ENCODE results near the gene C5AR2.
"Not testable (repeated sequence)": the region's sequence is repeated elsewhere in the genome, so short reads cannot be mapped to it uniquely, and the experiment has no call there.

The C5AR2 gene

DNA sequence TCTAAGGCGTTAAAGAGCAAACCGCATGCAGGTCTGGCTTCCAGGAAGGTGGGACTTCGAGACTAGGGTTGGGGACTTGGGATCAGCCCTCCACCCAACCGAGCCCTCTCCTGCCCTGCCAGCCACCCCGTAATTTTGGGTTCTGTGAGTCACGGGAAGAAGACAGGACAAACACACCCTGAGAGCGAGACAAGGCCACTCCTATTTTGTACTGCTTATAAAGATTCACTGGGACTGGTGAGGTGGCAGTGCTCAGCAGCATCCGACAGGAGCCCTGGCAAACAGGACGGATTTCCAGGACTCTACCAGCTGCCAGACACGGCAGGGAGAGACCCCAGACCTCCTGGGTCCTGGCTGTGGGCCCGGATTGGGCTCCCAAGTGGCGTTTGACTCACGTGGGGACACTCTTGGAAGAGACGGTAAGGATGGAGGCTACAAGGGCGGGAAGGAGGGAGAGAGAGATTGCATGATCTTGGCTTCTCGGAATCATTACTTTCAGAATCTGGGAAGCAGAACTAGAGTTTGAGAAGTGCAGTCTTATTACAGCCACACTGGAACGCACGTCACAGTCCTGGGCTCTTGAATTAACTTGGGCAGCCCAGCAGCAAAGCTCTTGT lies at the start of gene C5AR2:
Gene C5AR2 (plus strand): TSS at position 245 of the 617 bp plus-strand sequence. CDS start 8,625 bp downstream, outside the sequence.
- no peak for DNase-seq (ENCODE audit: extremely low read depth in 1 of 2, low read depth in 1 of 2)

DNA sequence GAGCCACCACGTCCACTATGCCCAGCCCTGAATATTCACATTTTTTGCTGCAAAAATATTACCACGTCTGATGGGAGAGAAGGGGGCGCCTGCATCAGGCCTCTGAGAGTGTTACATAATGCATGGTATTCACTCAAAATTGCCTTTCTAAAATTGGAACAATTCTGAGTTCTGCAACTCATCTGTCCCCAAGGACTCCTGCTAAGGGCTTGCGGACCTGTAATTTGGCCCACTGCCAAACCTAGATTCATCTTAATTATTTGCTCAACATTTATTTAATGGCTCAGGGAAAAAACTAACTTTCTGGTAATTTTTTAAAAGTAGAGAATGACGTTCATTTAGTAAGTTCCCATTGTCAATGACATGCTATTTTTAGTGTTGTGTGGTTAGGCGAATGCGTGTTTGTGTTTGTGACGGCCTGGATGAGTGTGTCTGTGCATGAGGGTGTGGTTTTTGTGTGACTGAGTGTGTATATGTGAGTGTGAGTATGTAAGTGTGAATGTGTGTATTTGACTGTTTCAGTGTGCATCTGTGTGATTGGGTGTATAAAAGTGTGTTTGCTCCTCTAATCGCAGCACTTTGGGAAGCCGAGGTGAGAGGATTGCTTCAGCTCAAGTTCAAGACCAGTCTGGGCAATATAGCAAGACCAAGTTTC lies 48.4 kb upstream of the C5AR2 start:
- DNase-seq (ENCODE audit: extremely low read depth in 1 of 2, low read depth in 1 of 2): no peak

DNA sequence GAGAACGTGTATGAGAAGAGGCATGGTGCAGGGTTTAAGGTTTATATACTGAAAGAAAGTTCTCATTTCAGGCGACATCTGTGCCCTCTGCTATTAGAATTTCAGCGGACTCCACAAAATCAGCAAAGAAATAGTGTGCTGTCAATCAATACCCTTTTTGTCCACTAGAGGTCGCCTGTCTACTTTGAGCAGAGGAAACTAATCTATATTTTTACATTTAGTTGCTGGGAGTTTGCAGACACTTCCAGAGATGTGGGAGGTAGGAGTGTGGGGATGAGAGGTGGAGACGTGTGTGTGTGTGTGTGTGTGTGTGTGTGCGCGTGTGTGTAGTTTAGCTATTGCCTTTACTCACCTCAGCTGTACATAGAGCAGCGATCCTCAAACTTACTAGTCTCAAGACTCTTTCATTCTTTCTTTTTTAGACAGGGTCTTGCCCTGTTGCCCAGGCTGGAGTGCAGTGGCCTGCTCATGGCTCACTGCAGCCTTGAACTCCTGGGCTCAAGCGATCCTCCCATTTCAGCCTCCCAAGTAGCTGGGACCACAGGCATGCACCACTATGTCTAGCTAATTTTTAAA lies 47.6 kb upstream of the C5AR2 start:
- no peak for DNase-seq (ENCODE audit: extremely low read depth in 1 of 2, low read depth in 1 of 2)

DNA sequence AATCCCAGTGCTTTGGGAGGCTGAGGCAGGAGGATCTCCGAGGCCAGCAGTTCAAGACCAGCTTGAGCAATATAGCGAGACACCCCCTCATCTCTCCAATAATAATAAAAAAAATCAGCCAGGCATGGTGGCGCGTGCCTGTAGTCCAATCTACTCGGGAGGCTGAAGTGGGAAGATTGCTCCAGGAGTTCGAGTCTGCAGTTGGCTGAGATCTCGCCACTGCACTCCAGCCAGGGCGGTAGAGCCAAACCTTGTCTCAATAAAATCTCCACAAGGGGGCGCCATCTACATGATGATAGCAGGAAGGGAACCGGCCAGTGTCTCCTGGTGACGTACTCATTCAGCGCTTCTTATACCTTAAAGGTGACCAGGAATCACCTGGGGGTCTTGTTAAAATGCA lies 35.9 kb upstream of the C5AR2 start:
- DNase-seq (ENCODE audit: extremely low read depth in 1 of 2, low read depth in 1 of 2): peak; percentile 52

DNA sequence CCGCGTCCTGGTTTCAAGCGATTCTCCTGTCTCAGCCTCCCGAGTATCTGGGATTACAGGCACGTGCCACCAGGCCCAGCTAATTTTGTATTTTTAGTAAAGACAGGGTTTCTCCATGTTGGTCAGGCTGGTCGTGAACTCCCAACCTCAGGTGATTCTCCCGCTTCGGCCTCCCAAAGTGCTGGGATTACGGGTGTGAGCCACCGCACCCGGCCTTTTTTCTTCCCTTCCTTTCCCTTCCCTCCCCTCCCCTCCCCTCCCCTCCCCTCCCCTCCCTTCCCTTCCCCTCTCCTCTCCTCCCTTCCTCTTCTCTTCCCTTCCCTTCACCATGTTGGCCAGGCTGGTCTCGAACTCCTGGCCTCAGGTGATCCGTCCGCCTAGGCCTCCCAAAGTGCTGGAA lies 31.1 kb upstream of the C5AR2 start:
- not testable (repeated sequence) for DNase-seq (ENCODE audit: extremely low read depth in 1 of 2, low read depth in 1 of 2)

DNA sequence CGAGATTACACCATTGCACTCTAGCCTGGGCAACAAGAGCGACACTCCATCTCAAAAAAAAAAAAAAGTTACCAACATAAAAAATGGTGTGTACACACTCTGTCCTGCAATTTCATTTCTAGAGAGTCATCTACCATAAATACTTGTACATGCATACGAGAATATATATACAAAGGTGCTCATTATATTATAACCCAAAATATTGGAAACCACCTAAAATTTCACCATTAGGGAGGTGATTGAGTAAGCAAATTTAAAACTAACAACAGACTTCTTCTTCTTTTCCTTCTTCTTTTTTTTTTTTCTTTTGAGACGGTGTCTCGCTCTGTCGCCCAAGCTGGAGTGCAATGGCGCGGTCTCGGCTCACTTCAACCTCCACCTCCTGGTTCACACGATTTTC lies 29.7 kb upstream of the C5AR2 start:
- no peak for DNase-seq (ENCODE audit: extremely low read depth in 1 of 2, low read depth in 1 of 2)

DNA sequence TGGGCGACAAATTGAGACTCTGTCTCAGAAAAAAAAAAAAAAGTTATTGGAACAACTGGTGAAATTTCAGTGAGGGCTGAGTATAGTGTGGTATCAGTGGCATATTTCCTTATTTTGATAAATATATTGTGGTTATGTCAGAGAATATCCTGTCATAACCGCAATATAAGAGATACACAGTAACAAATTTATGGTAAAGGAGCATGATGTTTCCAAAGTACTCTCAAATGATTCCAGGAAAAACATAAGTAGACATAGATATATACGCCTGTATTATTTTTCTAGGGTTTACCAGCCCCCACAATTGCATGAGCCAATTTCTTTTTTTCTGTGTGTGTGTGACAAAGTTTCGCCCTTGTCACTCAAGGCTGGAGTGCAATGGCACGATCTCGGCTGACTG lies 28.0 kb upstream of the C5AR2 start:
- no peak for DNase-seq (ENCODE audit: extremely low read depth in 1 of 2, low read depth in 1 of 2)

DNA sequence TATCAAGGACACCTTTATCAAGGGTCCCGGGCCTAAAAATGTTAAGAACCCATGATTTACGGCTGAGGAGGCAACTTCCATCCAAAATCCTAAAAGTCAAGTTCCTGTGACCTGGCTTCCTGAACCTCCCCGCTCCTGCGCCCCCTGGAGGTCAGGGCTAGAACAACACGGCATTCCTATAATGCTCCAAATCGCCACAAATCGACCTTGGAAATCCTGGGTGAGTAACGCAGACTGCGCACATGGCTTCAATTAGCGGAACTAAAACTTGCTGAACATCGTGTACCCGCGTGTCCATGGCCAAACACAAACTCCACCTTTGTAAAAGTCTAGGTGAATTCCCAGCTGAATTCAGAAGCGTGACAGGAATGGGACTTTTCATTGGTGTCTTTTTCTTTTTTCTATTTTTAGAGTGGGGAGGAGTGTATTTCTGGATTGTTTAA lies 26.6 kb upstream of the C5AR2 start:
- peak in 1 of 2 donors; percentile 45 for DNase-seq (ENCODE audit: extremely low read depth in 1 of 2, low read depth in 1 of 2)

DNA sequence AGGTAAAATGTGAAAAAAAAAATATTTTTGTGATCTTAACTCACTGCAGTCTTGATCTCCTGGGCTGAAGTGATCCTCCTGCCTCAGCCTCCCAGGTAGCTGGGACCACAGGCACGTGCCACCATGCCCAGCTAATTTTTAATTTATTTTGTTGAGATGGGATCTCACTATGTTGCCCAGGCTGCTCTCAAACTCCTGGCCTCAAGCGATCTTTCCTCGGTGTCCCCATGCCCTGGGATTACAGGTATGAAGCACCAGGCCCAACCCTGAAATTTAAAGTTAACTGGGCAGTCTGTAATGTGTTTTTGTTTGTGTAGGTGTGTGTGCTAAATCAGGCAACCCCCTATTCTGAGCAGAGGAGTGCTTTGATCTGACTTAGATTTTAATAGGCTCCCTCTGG lies 25.7 kb upstream of the C5AR2 start:
- DNase-seq (ENCODE audit: extremely low read depth in 1 of 2, low read depth in 1 of 2): no peak

DNA sequence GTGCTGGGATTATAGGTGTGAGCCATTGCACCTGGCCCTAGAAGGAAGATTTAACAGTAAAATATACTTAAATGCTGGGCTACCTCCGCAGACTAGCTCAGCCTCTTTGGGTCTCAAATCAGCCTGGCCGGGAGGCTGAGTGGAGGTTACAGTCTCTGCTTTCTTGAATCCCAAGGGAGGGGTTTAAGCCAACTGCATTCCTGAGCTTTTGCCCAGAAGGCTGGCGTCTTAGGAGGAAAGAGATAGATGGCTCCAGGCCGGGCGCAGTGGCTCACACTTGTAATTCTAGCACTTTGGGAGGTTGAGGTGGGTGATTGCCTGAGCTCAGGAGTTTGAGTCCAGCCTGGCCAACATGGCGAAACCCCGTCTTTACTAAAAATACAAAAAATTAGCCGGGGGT lies 22.9 kb upstream of the C5AR2 start:
- DNase-seq (ENCODE audit: extremely low read depth in 1 of 2, low read depth in 1 of 2): no peak

DNA sequence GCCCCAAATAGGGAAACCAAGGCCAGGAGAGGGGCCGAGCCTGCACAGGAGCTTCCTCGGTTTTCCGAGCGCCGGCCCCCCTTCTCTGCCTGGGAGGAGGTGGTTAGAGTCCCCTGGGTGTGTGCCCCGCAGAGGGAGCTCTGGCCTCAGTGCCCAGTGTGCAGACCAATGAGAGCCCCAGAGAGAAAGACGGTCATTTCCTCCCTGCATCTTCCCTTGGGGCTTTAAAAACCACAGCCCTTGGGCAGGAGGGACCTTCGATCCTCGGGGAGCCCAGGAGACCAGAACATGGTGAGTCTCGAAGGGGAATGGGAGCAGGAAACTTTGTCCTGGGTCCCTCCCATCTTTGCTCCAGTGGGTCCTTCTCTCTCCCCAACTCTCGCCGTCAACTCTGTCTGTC lies 22.4 kb upstream of the C5AR2 start, which contains the start of gene C5AR1:
Gene C5AR1 (plus strand): TSS at position 254 of the 400 bp plus-strand sequence. CDS start 35 bp downstream, at position 289.
- no peak for DNase-seq (ENCODE audit: extremely low read depth in 1 of 2, low read depth in 1 of 2)

DNA sequence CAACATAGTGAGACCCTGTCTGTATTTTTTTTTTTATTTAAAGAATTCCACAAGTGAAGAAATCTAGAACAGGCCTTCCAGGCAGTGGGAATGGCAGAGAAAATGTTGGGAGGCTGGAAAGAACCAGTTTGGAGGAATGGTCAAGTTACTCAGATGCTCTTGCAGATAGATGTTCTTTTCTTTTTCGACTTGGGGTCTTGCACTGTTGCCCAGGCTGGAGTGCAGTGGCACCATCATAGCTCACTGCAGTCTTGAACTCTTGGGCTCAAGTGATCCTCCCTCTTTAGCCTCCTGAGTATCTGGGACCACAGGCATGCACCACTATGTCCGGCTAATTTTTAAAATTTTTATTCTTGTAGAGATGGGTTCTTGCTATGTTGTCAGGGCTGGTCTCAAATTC lies 21.7 kb upstream of the C5AR2 start:
- DNase-seq (ENCODE audit: extremely low read depth in 1 of 2, low read depth in 1 of 2): no peak

DNA sequence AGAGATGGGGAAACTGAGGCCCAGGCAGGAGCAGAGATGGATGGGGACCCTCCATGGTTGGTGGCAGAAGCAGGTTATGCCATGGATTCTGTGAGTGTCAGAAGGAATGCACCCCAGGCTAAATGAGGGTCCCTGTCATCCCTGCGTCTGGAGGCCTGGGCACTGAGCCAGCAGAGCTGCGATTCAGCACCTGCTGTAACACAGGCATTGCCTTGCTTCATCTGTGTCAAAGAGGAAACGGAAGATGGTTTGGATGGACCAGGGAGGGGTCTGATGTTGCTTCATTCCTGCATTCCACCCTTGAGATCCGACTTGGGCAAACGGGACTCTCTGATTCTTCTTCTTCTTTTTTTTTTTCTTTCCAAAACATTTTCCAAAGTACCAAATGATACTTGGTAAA lies 21.2 kb upstream of the C5AR2 start:
- no peak for DNase-seq (ENCODE audit: extremely low read depth in 1 of 2, low read depth in 1 of 2)

DNA sequence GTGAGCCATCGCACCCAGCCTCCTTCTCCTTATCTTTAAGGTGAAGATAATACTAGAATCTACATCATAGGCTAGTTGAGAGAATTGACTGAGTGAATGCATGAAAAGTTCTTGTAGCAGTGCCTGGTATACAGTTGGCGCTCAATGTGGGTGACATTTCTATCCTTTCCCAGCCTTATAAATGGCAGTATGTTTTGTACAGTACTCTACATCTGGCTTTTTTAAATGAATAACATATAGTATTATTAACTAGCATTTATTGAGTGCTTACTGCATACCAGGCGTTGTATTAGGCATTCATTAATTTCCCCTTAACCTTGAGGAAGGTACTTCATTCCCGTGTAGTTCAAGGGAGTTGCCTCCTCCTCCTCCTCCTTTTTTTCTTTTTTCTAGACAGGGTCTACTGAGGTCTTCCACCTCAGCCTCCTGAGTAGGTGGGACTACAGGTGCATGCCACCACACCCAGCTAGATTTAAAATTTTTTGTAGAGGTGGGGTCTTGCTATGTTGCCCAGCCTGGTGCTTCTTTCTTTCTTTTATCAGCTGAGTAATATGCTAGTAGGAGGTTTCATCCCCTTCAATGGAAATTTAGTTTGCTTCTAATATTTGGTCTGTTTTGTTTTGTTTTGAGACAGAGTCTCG lies 19.5 kb upstream of the C5AR2 start:
- DNase-seq (ENCODE audit: extremely low read depth in 1 of 2, low read depth in 1 of 2): no peak

DNA sequence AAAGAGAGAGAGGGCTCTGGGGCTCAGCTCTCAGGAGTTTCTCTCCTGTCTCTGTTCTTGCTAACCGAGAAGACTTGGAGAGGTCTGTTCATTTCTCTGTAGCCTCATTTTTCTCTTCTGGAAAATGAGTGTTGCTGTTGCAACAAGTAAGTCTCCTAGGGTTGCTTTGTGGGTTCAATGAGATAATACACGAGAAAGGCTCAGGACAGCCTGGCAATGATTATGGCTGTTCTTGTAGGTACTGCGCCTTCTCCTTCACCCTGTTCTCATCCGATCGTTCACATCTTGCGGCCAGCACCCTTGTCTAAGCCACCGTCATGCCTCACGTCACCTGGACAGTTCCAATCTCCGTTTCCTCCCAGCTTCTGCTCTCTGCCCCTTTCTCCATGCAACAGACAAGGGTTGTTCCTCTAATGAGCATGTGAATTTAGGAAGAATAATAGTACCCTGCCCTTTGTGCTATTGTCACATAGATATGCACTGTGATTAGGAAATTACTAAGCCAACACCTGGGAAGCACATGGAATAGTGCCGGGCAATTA lies 18.1 kb upstream of the C5AR2 start:
- no peak for DNase-seq (ENCODE audit: extremely low read depth in 1 of 2, low read depth in 1 of 2)

DNA sequence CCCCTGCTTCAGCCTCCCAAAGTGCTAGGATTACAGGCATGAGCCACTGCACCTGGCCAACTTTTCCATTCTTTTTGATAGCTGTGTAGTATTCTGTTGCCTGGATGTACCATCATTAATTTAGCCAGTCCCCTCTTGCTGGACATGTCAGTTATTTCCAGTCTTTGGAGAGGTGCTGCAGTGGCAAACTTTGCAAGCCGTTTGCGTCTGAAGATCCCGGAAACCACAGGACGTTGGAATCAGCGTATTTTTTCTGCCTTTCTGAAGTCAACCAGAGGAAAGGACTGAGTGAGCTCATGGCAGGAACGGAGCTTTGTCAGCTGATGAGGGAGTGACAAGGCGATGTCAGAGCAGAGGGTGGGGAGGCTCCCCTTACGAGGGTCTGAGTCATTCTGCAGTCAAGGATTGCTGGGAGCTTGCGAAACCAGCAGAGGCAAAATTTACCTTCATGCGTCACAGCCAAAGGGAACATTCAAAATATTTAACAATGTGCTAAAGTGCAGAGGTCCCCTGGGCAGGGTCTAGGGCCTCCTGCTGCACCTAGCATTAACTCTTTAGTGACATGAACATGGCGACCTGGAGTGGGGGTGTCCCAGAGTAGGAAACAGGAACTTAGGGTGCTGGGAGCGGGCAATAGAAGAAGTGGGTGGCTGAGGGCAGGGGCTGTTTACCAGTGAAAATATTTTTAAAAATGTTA lies 16.7 kb upstream of the C5AR2 start:
- DNase-seq (ENCODE audit: extremely low read depth in 1 of 2, low read depth in 1 of 2): no peak

DNA sequence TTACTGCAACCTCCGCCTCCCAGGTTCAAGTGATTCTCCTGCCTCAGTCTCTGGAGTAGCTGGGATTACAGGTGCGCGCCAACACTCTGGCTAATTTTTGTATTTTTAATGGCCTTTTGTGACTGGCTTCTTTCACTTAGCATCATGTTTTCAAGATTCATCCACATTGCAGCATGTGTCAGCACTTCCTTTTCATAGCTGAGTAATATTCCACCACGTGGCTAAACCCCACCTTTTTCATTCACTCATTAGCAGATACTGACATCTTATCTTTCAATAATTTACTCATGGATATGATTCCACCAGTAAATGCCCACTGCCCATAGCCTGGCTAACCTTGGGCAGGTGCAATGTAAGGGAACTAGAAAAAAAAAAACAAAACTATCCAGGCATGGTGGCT lies 15.5 kb upstream of the C5AR2 start:
- DNase-seq (ENCODE audit: extremely low read depth in 1 of 2, low read depth in 1 of 2): no peak

DNA sequence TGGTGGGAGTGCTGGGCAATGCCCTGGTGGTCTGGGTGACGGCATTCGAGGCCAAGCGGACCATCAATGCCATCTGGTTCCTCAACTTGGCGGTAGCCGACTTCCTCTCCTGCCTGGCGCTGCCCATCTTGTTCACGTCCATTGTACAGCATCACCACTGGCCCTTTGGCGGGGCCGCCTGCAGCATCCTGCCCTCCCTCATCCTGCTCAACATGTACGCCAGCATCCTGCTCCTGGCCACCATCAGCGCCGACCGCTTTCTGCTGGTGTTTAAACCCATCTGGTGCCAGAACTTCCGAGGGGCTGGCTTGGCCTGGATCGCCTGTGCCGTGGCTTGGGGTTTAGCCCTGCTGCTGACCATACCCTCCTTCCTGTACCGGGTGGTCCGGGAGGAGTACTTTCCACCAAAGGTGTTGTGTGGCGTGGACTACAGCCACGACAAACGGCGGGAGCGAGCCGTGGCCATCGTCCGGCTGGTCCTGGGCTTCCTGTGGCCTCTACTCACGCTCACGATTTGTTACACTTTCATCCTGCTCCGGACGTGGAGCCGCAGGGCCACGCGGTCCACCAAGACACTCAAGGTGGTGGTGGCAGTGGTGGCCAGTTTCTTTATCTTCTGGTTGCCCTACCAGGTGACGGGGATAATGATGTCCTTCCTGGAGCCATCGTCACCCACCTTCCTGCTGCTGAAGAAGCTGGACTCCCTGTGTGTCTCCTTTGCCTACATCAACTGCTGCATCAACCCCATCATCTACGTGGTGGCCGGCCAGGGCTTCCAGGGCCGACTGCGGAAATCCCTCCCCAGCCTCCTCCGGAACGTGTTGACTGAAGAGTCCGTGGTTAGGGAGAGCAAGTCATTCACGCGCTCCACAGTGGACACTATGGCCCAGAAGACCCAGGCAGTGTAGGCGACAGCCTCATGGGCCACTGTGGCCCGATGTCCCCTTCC lies 11.8 kb upstream of the C5AR2 start:
- DNase-seq (ENCODE audit: extremely low read depth in 1 of 2, low read depth in 1 of 2): no peak

DNA sequence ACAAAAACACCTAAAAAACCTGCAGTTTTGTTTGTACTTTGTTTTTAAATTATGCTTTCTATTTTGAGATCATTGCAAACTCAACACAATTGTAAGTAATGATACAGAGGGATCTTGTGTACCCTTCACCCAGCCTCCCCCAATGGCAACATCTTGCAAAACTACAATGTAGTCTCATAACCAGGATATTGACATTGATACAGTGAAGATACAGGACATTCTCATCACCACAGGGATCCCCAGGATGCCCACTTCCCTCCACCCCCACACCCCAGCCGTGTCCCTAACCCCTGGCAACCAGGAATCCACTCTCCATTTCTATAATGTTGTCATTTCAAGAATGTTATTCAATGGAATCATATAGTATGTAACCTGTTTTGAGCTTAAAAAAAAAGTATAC lies 10.3 kb upstream of the C5AR2 start:
- DNase-seq (ENCODE audit: extremely low read depth in 1 of 2, low read depth in 1 of 2): no peak

DNA sequence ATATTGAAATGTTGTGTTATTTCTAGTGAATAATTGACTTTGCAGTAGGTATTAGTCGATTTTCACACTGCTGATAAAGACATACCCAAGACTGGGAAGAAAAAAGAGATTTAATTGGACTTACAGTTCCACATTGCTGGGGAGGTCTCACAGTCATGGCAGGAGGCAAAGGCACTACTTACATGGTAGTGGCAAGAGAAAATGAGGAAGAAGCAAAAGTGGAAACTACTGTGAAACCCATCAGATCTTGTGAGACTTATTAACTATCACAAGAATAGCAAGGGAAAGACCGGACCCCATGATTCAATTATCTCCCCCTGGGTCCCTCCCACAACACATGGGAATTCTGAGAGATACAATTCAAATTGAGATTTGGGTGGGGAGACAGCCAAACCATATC lies 9.9 kb upstream of the C5AR2 start:
- no peak for DNase-seq (ENCODE audit: extremely low read depth in 1 of 2, low read depth in 1 of 2)

All from activated CD8-positive, alpha-beta memory T cell treated with anti-CD3 and anti-CD28 coated beads for 1 hour (primary cell).